GM12878 (cell line): ENCODE results near the gene ZNF180. TPM values are rescaled to one million over a fixed set of nuclear protein-coding genes. Genes with fewer than 3 reads are reported as not detected.

Experiments used
- ATAC-seq: fragments of 200-7000 bp; cut with Tn5 transposase; 3 replicates; pipeline ENCODE4 v1.9.1; 2020; ENCODE audit warnings: mild to moderate bottlenecking, moderate library complexity
- BruUV-seq: library from RNA; stranded (reverse); fragments of 400-500 nt; replicated peaks from 2 replicates; lab custom pipeline; 2021; lab: Mats Ljungman, UMichigan
- CTCF ChIA-PET: fragments of 300-600 bp; sonication (Branson Sonifier 250); formaldehyde crosslinking; extraction: SDS; loops from one replicate; lab custom pipeline; 2021; ENCODE audit warnings: inconsistent platforms; lab: Yijun Ruan, JAX
- POLR2A ChIA-PET: fragments of 350-600 bp; formaldehyde crosslinking; extraction: SDS; loops from one replicate; lab custom pipeline; 2021; ENCODE audit warnings: inconsistent platforms; lab: Charles Lee
- RAD21 ChIA-PET: fragments of 300-600 bp; sonication (Branson Sonifier 250); formaldehyde crosslinking; loops from one replicate; lab custom pipeline; 2023; ENCODE audit warnings: antibody characterized with exemption; ENCODE audit not compliant: unreplicated experiment; lab: Charles Lee
- SMC1A ChIA-PET: fragments of 300-600 bp; sonication (Branson Sonifier 250); formaldehyde crosslinking; loops from one replicate; lab custom pipeline; 2023; ENCODE audit not compliant: unreplicated experiment, uncharacterized antibody; lab: Charles Lee
- DNase-seq: peaks from one replicate; pipeline ENCODE4 v3.0.0-alpha.2; 2011; ENCODE audit warnings: low read depth, low spot score
- FAIRE-seq: peaks from 3 replicates; lab custom pipeline; 2011; peaks lifted over from hg19 to GRCh38; lab: Jason Lieb, UNC
- H2AFZ ChIP-seq: 2 replicates; pipeline ENCODE4 v1.6.0; 2011; ENCODE audit warnings: low read depth, low read length, control low read depth; ENCODE audit not compliant: control insufficient read depth
- H3K27ac ChIP-seq: 2 replicates; pipeline ENCODE4 v1.5.1; 2011; ENCODE audit warnings: control low read depth; ENCODE audit not compliant: control insufficient read depth, insufficient read depth
- H3K27me3 ChIP-seq, 2 experiments: replicated peaks in 1 of 2; 2 replicates each; pipeline versions ENCODE4 v1.6.0 to v1.6.1; 2011; ENCODE audit warnings: low read length in 1 of 2; ENCODE audit not compliant: control insufficient read depth in 2 of 2, insufficient read depth in 2 of 2
- H3K36me3 ChIP-seq, 2 experiments: 2 replicates each; pipeline ENCODE4 v1.5.1; 2011; ENCODE audit warnings: low read length in 1 of 2; ENCODE audit not compliant: control insufficient read depth in 2 of 2, insufficient read depth in 2 of 2
- H3K4me1 ChIP-seq: 2 replicates; pipeline ENCODE4 v1.6.1; 2011; ENCODE audit warnings: mild to moderate bottlenecking, low read length, moderate library complexity, mixed read lengths; ENCODE audit not compliant: control insufficient read depth, insufficient read depth
- H3K4me2 ChIP-seq: 2 replicates; pipeline ENCODE4 v1.6.0; 2011; ENCODE audit warnings: control low read depth; ENCODE audit not compliant: control insufficient read depth, insufficient read depth
- H3K4me3 ChIP-seq: fragments of 200-600 bp; sonication (generic); 2 replicates; pipeline ENCODE4 v1.5.1; 2016
- H3K79me2 ChIP-seq: 2 replicates; pipeline ENCODE4 v1.6.0; 2011; ENCODE audit warnings: low read length; ENCODE audit not compliant: control insufficient read depth, insufficient read depth
- H3K9ac ChIP-seq: 2 replicates; pipeline ENCODE4 v1.8.0; 2011; ENCODE audit warnings: low read length, control low read depth, mixed read lengths; ENCODE audit not compliant: control insufficient read depth, insufficient read depth
- H3K9me3 ChIP-seq: replicated peaks from 3 replicates; pipeline ENCODE4 v1.5.1; 2011; ENCODE audit warnings: mild to moderate bottlenecking, low read length; ENCODE audit not compliant: control insufficient read depth, insufficient read depth
- H4K20me1 ChIP-seq: 2 replicates; pipeline ENCODE4 v1.6.0; 2011; ENCODE audit not compliant: control insufficient read depth, insufficient read depth
- CHD4 ChIP-seq: fragments of 200-600 bp; sonication (generic); IDR thresholded peaks from 2 replicates; pipeline ENCODE4 v1.6.1; 2016; ENCODE audit warnings: mild to moderate bottlenecking
- CREB1 ChIP-seq: IDR thresholded peaks from 2 replicates; pipeline ENCODE4 v1.6.1; 2012; ENCODE audit warnings: low read depth, mild to moderate bottlenecking, inconsistent platforms
- E2F4 ChIP-seq: IDR thresholded peaks from 2 replicates; pipeline ENCODE4 v1.6.1; 2012; ENCODE audit warnings: low read depth, low read length, improper control_type of control experiment
- EED ChIP-seq: sonication (generic); IDR thresholded peaks from 2 replicates; pipeline ENCODE4 v1.6.1; 2016; ENCODE audit warnings: antibody characterized with exemption, low read depth
- EP300 ChIP-seq, 2 experiments: fragments of 150-350 bp in 1 of 2; IDR thresholded peaks; 2 replicates each; pipeline ENCODE4 v1.6.1; 2011 to 2012; ENCODE audit warnings: low read depth in 2 of 2, low read length in 2 of 2, borderline replicate concordance in 1 of 2, improper control_type of control experiment in 1 of 2, inconsistent platforms in 1 of 2; ENCODE audit not compliant: control insufficient read depth in 1 of 2
- ETV6 ChIP-seq, 2 experiments: fragments of 450-650 bp in 1 of 2; IDR thresholded peaks in 1 of 2; conservative IDR thresholded peaks in 1 of 2; 2 replicates each; pipeline ENCODE4 v1.6.1; 2014; ENCODE audit warnings: antibody characterized with exemption in 1 of 2, borderline replicate concordance in 1 of 2, low read depth in 1 of 2, mild to moderate bottlenecking in 1 of 2, moderate library complexity in 1 of 2
- GABPA ChIP-seq: IDR thresholded peaks from 2 replicates; pipeline ENCODE4 v1.6.1; 2014; ENCODE audit warnings: antibody characterized with exemption, low read depth, mild to moderate bottlenecking, inconsistent platforms
- HSF1 ChIP-seq: fragments of 150-350 bp; IDR thresholded peaks from 2 replicates; pipeline ENCODE4 v1.6.1; 2014; ENCODE audit warnings: mild to moderate bottlenecking, low read depth, low read length
- PAX8 ChIP-seq: fragments of 450-650 bp; IDR thresholded peaks from 2 replicates; pipeline ENCODE4 v1.6.1; 2017; ENCODE audit warnings: mild to moderate bottlenecking, moderate library complexity
- POLR2A ChIP-seq: IDR thresholded peaks from 2 replicates; pipeline ENCODE4 v1.6.1; 2011; ENCODE audit warnings: low read depth, mild to moderate bottlenecking, low read length
- RFX5 ChIP-seq: IDR thresholded peaks from 2 replicates; pipeline ENCODE4 v1.6.1; 2011; ENCODE audit warnings: low read depth, low read length, improper control_type of control experiment
- SREBF2 ChIP-seq: IDR thresholded peaks from 2 replicates; pipeline ENCODE4 v1.6.1; 2012; ENCODE audit warnings: mild to moderate bottlenecking, low read length
- SRF ChIP-seq, 2 experiments: IDR thresholded peaks; 2 replicates each; pipeline ENCODE4 v1.6.1; 2011; ENCODE audit warnings: low read depth in 2 of 2, low read length in 2 of 2, mild to moderate bottlenecking in 1 of 2, moderate library complexity in 1 of 2
- SUZ12 ChIP-seq: fragments of 200-600 bp; sonication (generic); IDR thresholded peaks from one replicate; pipeline ENCODE4 v1.6.1; 2018; ENCODE audit warnings: antibody characterized with exemption, mild to moderate bottlenecking; ENCODE audit not compliant: unreplicated experiment
- TAF1 ChIP-seq: IDR thresholded peaks from 2 replicates; pipeline ENCODE4 v1.6.1; 2011; ENCODE audit warnings: mild to moderate bottlenecking, low read depth, low read length, borderline replicate concordance
- TCF7 ChIP-seq: IDR thresholded peaks from 2 replicates; pipeline ENCODE4 v1.6.1; 2014; ENCODE audit warnings: antibody characterized with exemption, borderline replicate concordance
- ZBTB40 ChIP-seq: fragments of 450-650 bp; IDR thresholded peaks from 2 replicates; pipeline ENCODE4 v1.6.1; 2016; ENCODE audit warnings: mild to moderate bottlenecking, moderate library complexity, borderline replicate concordance
- WGBS: methylation state at CpG from one replicate; pipeline ENCODE4 v1.1.6; 2016; ENCODE audit warnings: low lambda C conversion rate; ENCODE audit not compliant: insufficient replicate concordance, insufficient coverage; ENCODE audit errors: missing lambda C conversion rate; 5-methylcytosine and 5-hydroxymethylcytosine counted together
- in situ Hi-C: fragments of 300-500 bp; cut with MboI; formaldehyde crosslinking; loops from 9 replicates; pipeline ENCODE4 v1.14.3; 2018; ENCODE audit warnings: mixed read lengths
- intact Hi-C: fragments of 100-400 bp; cut with micrococcal nuclease; formaldehyde crosslinking; loops from one replicate; pipeline ENCODE4 v1.14.2; 2022; ENCODE audit not compliant: unreplicated experiment
- polyA plus RNA-seq, 11 experiments: library from polyadenylated mRNA; depleted of rRNA in 4 of 11; unstranded in 6 of 11; stranded (reverse) in 5 of 11; fragments of >200 nt; fragmentation: Nextera tagmentation in 4 of 11; fragmentation: Illumina TruSeq in 1 of 11; extraction: Ambion mirVana in 4 of 11; extraction: Trizol in 1 of 11; gene quantifications; 1 replicate in 1 of 11; 2 replicates in 10 of 11; pipeline versions ENCODE4 v1.2.1 to v1.2.3, GENCODE V29; 2011 to 2016; ENCODE audit warnings: inconsistent platforms in 2 of 11, missing spikeins in 2 of 11, low read depth in 1 of 11
- total RNA-seq, 4 experiments: library from RNA; depleted of rRNA in 3 of 4; stranded (reverse); fragments of >200 nt in 3 of 4; fragmentation: Illumina TruSeq in 1 of 4; extraction: Trizol in 1 of 4; gene quantifications; 2 replicates each; pipeline versions ENCODE4 v1.2.1 to v1.2.3, GENCODE V29; 2013 to 2021

The ZNF180 gene
- total and polyA plus RNA-seq, 10 of the 15 experiments (the other 5 are each of a cell fraction or from before 2014, with no cell fraction given) = 1.6 to 9.0 (median 5.5) TPM

- in situ Hi-C loops (no loop called here), intact Hi-C loops (no loop called here)
- no peak within 1 kb of the TSS for H3K27ac ChIP-seq
- no peaks in the 10 kb centered on the region for H3K79me2 ChIP-seq
- ChIA-PET POLR2A (no interaction called here), CTCF (no interaction called here), RAD21 (no interaction called here), SMC1A (no interaction called here)
- peak within 1 kb of the TSS; percentile 79 for H2AFZ ChIP-seq
- no peak within 1 kb of the TSS; the same call in 1 of the 2 replicates for H3K4me3 ChIP-seq
- ATAC-seq (peak; percentile 40; the same call in 2 of the 3 replicates), FAIRE-seq (no peak), DNase-seq (no peak)
- H3K9ac ChIP-seq = no peak within 1 kb of the TSS
- H3K9me3 ChIP-seq = peaks cover 7% of the 10 kb centered on the region; the same call in 2 of the 3 replicates
- H3K36me3 ChIP-seq = no peaks in the 10 kb centered on the region
- BruUV-seq = no TSS peak
- no peaks in the 10 kb centered on the region for H4K20me1 ChIP-seq
- no peaks in the 10 kb centered on the region for H3K27me3 ChIP-seq
- WGBS = 22% methylated on average over 45 of the region's 45 CpGs
- H3K4me2 ChIP-seq = peak within 1 kb of the TSS; percentile 55
- no peaks in the 10 kb centered on the region for H3K4me1 ChIP-seq
- TF ChIP-seq EP300 (IDR thresholded peaks at IDR 0.05; ENCODE audit: borderline replicate concordance in 1 of 2, control insufficient read depth in 1 of 2, low read depth in 2 of 2, low read length in 2 of 2) = no peak
- no peak for TF ChIP-seq TCF7
- no peak for TF ChIP-seq ETV6 (conservative IDR thresholded peaks at IDR 0.05 in 1 of 2, IDR thresholded peaks at IDR 0.05 in 1 of 2; ENCODE audit: borderline replicate concordance in 1 of 2, low read depth in 1 of 2)
- no peak for TF ChIP-seq RFX5
- peak; percentile 83 for TF ChIP-seq GABPA
- no peak for TF ChIP-seq PAX8
- no peak for TF ChIP-seq SUZ12
- no peak for TF ChIP-seq POLR2A
- no peak for TF ChIP-seq SRF (IDR thresholded peaks at IDR 0.05; ENCODE audit: low read depth in 2 of 2, low read length in 2 of 2)
- no peak for TF ChIP-seq EED
- no peak for TF ChIP-seq CHD4
- no peak for TF ChIP-seq HSF1
- TF ChIP-seq CREB1 = peak; percentile 72; the same call in 1 of the 2 replicates
- TF ChIP-seq TAF1 = no peak
- TF ChIP-seq SREBF2 = no peak
- TF ChIP-seq E2F4 = no peak
- TF ChIP-seq ZBTB40 = peak; percentile 51; the same call in 1 of the 2 replicates
Observed at GRCh38 chr19:44447916-44448674, 52.2 kb downstream of the ZNF180 start, which contains the start of gene ZNF229. Gene ZNF229, minus strand, starts transcription at chr19:44448472. Its CDS starts 5,625 bp downstream, at chr19:44442847.
